A549 (cell line): ENCODE measurements around the gene TAF9B. TPM values are rescaled to one million over a fixed set of nuclear protein-coding genes. Genes with fewer than 3 reads are reported as not detected.

ENCODE experiments used
- ATAC-seq, 2 experiments: fragments of 200-7000 bp in 1 of 2; fragments of >200 bp in 1 of 2; cut with Nextera tagmentation in 1 of 2; cut with Tn5 transposase in 1 of 2; 3 replicates each; pipeline versions ENCODE4 v1.8.0 to v1.9.1; 2018 to 2020; ENCODE audit warnings: mild to moderate bottlenecking in 1 of 2, moderate library complexity in 1 of 2
- CTCF ChIA-PET: fragments of 300-600 bp; sonication (Branson Sonifier 250); formaldehyde crosslinking; extraction: SDS; loops from one replicate; lab custom pipeline; 2021; ENCODE audit warnings: antibody characterized with exemption, inconsistent platforms; lab: Yijun Ruan, JAX
- POLR2A ChIA-PET: fragments of 350-600 bp; formaldehyde crosslinking; extraction: SDS; loops from one replicate; lab custom pipeline; 2021; ENCODE audit warnings: antibody characterized with exemption, inconsistent platforms; lab: Yijun Ruan, JAX
- DNase-seq, 2 experiments: peaks; one replicate each; pipeline versions ENCODE4 v3.0.0 to v3.0.0-alpha.2; 2011 to 2016; ENCODE audit warnings: low read depth in 1 of 2, low spot score in 1 of 2
- FAIRE-seq: peaks from 2 replicates; lab custom pipeline; 2011; peaks lifted over from hg19 to GRCh38; lab: Jason Lieb, UNC
- H3K27ac ChIP-seq, 2 experiments: fragments of >200 bp; sonication (Bioruptor Twin); formaldehyde crosslinking; 3 replicates each; pipeline ENCODE4 v1.5.1; 2016 to 2017
- H3K4me1 ChIP-seq: fragments of >200 bp; sonication (Bioruptor Twin); formaldehyde crosslinking; 3 replicates; pipeline ENCODE4 v1.6.1; 2016
- H3K4me2 ChIP-seq: fragments of >200 bp; sonication (Bioruptor Twin); formaldehyde crosslinking; 3 replicates; pipeline ENCODE4 v1.6.1; 2016
- H3K4me3 ChIP-seq: fragments of >200 bp; sonication (Bioruptor Twin); formaldehyde crosslinking; 3 replicates; pipeline ENCODE4 v1.5.1; 2016
- H3K9me3 ChIP-seq: fragments of >200 bp; sonication (Bioruptor Twin); formaldehyde crosslinking; 3 replicates; pipeline ENCODE4 v1.6.1; 2016
- BCL3 ChIP-seq: fragments of >200 bp; sonication (Bioruptor Twin); formaldehyde crosslinking; IDR thresholded peaks from 3 replicates; pipeline ENCODE4 v1.6.1; 2016
- CBX2 ChIP-seq: fragments of 200-600 bp; sonication (generic); IDR thresholded peaks from 2 replicates; pipeline ENCODE4 v1.6.1; 2016; ENCODE audit warnings: low read depth, mild to moderate bottlenecking, borderline replicate concordance
- CBX8 ChIP-seq: fragments of 200-600 bp; sonication (generic); IDR thresholded peaks from 2 replicates; pipeline ENCODE4 v1.6.1; 2016
- CEBPB ChIP-seq, 2 experiments: fragments of >200 bp in 1 of 2; sonication (Bioruptor Twin) in 1 of 2; formaldehyde crosslinking in 1 of 2; IDR thresholded peaks; 2 replicates each; pipeline ENCODE4 v1.6.1; 2012 to 2016
- CHD4 ChIP-seq: fragments of 200-600 bp; sonication (generic); IDR thresholded peaks from 2 replicates; pipeline ENCODE4 v1.6.1; 2016; ENCODE audit warnings: antibody characterized with exemption, mild to moderate bottlenecking, borderline replicate concordance
- EHF ChIP-seq: fragments of 250-450 bp; sonication (Bioruptor Pico); IDR thresholded peaks from 2 replicates; pipeline ENCODE4 v1.5.0; 2020; ENCODE audit warnings: mild to moderate bottlenecking
- ESRRA ChIP-seq: fragments of 150-350 bp; IDR thresholded peaks from 2 replicates; pipeline ENCODE4 v1.6.1; 2014; ENCODE audit warnings: mild to moderate bottlenecking, low read length, borderline replicate concordance
- FOXS1 ChIP-seq: fragments of 250-450 bp; sonication (Bioruptor Pico); IDR thresholded peaks from 2 replicates; pipeline ENCODE4 v1.5.0; 2020; ENCODE audit warnings: mild to moderate bottlenecking, moderate library complexity
- GATA3 ChIP-seq: IDR thresholded peaks from 2 replicates; pipeline ENCODE4 v1.6.1; 2012; ENCODE audit warnings: borderline replicate concordance
- HOXB13 ChIP-seq: fragments of 250-450 bp; sonication (Bioruptor Pico); IDR thresholded peaks from 2 replicates; pipeline ENCODE4 v1.5.0; 2020; ENCODE audit warnings: low read depth, mild to moderate bottlenecking, moderate library complexity
- JUN ChIP-seq, 2 experiments: fragments of >200 bp; sonication (Bioruptor Twin); formaldehyde crosslinking; IDR thresholded peaks; 2 replicates in 1 of 2; 3 replicates in 1 of 2; pipeline ENCODE4 v1.6.1; 2016 to 2017
- JUNB ChIP-seq: fragments of >200 bp; sonication (Bioruptor Twin); formaldehyde crosslinking; IDR thresholded peaks from 2 replicates; pipeline ENCODE4 v1.6.1; 2016
- MAFK ChIP-seq: fragments of 450-650 bp; IDR thresholded peaks from 2 replicates; pipeline ENCODE4 v1.6.1; 2014; ENCODE audit not compliant: partially characterized antibody
- MAX ChIP-seq: IDR thresholded peaks from 2 replicates; pipeline ENCODE4 v1.6.1; 2012
- PHF8 ChIP-seq: fragments of 200-600 bp; sonication (generic); IDR thresholded peaks from 2 replicates; pipeline ENCODE4 v1.6.1; 2016; ENCODE audit warnings: low read depth, mild to moderate bottlenecking, antibody characterized with exemption, moderate library complexity, borderline replicate concordance
- RARB ChIP-seq: fragments of 250-450 bp; sonication (Bioruptor Pico); IDR thresholded peaks from 2 replicates; pipeline ENCODE4 v1.8.0; 2021; ENCODE audit warnings: mild to moderate bottlenecking, moderate library complexity
- RFX5 ChIP-seq: fragments of 450-650 bp; IDR thresholded peaks from 2 replicates; pipeline ENCODE4 v1.7.1; 2014; ENCODE audit warnings: antibody characterized with exemption, mild to moderate bottlenecking, moderate library complexity
- RNF2 ChIP-seq: fragments of 200-600 bp; sonication (generic); IDR thresholded peaks from 2 replicates; pipeline ENCODE4 v1.6.1; 2016; ENCODE audit warnings: low read depth, mild to moderate bottlenecking, antibody characterized with exemption, moderate library complexity, borderline replicate concordance
- TFCP2L1 ChIP-seq: fragments of 250-450 bp; sonication (Bioruptor Pico); IDR thresholded peaks from 2 replicates; pipeline ENCODE4 v1.5.0; 2021; ENCODE audit warnings: mild to moderate bottlenecking
- TP53 ChIP-seq: fragments of 250-450 bp; sonication (Bioruptor Pico); IDR thresholded peaks from 2 replicates; pipeline ENCODE4 v1.5.0; 2021; ENCODE audit warnings: mild to moderate bottlenecking, moderate library complexity
- USF2 ChIP-seq: fragments of 450-650 bp; IDR thresholded peaks from 2 replicates; pipeline ENCODE4 v1.6.1; 2014; ENCODE audit warnings: antibody characterized with exemption
- ZC3H11A ChIP-seq: fragments of 450-650 bp; IDR thresholded peaks from 2 replicates; pipeline ENCODE4 v1.6.1; 2014; ENCODE audit warnings: antibody characterized with exemption, mild to moderate bottlenecking
- ZFP36 ChIP-seq: fragments of 450-650 bp; IDR thresholded peaks from 2 replicates; pipeline ENCODE4 v1.6.1; 2014; ENCODE audit warnings: borderline replicate concordance; ENCODE audit not compliant: partially characterized antibody
- ZNF302 ChIP-seq: fragments of 250-450 bp; sonication (Bioruptor Pico); IDR thresholded peaks from 2 replicates; pipeline ENCODE4 v1.9.0; 2021; ENCODE audit warnings: inconsistent platforms, mild to moderate bottlenecking, moderate library complexity
- WGBS: methylation state at CpG from one replicate; pipeline ENCODE4 v1.1.6; 2017; ENCODE audit errors: missing lambda C conversion rate; 5-methylcytosine and 5-hydroxymethylcytosine counted together
- polyA plus RNA-seq, 4 experiments: library from polyadenylated mRNA; depleted of rRNA in 3 of 4; stranded (reverse); fragments of >200 nt; fragmentation: RNase III in 1 of 4; extraction: RNeasy Plus Mini Kit Qiagen cat#74134 plus additional on column Dnase treatment in 1 of 4; gene quantifications; 2 replicates in 3 of 4; 3 replicates in 1 of 4; pipeline ENCODE4 v1.2.3, GENCODE V29; 2011 to 2017
- TF ChIP-seq, protein P1 (sequence below): fragments of 250-450 bp; sonication (Bioruptor Pico); IDR thresholded peaks from 2 replicates; pipeline ENCODE4 v1.5.0; 2020; ENCODE audit warnings: low read depth, mild to moderate bottlenecking, moderate library complexity
- TF ChIP-seq, protein P2 (sequence below): IDR thresholded peaks from 2 replicates; pipeline ENCODE4 v1.6.1; 2012
- TF ChIP-seq, protein P3 (sequence below): IDR thresholded peaks from 2 replicates; pipeline ENCODE4 v1.6.1; 2012; ENCODE audit warnings: low read depth, borderline replicate concordance

TAF9B gene
- polyA plus RNA-seq, 2 of the 4 experiments (the other 2 are of a cell fraction), result 14.5 to 43.4 TPM

DNA sequence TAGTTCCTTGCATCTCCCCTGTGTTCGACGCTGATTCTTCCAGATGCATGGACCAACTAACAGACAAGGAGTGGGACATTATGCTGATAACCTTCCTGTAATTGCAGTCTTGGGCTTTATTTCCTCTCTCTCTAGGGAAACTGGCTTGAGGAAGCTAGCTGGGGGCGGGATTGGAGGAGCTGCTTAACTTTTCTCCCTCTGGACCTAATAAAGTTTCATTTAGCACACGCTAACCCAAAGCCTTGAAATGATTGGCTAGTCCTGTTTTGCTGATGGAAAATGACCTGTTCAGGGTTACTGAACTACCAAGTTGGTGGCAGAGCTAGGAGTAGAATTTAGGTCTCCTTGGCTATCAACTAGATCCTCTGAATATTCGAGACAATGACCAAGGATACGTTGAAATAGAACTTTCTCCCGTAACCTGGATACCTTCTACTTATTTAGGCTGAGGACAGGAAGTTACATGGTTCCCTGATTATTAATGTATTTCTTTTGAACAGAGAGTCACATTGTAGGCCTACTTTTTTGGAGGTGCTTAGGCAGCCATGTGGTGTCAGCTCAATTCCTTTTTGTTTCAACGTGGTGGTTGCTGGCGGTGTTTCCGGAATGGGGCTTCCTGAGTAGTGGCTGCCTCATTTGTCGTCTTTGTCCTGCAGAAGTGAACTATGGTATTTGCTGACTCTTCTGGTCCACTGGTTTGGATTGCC lies 33.4 kb downstream of the TAF9B start (continued):
- TF ChIP-seq JUNB, result no peak

- CTCF ChIA-PET, result interaction anchor here (0.6 to 2.3 kb wide), 2 partner anchors 40 to 75 kb away, joined by 3 to 7 read pairs; no protein-coding TSS in a partner anchor
- H3K4me1 ChIP-seq, result peaks cover 45% of the 10 kb centered on the region
- TF ChIP-seq MAFK (peak; percentile 35), FOXS1 (CRISPR knock-in tag) (no peak), ZFP36 (no peak), EHF (no peak), ZC3H11A (no peak), CHD4 (no peak), CBX8 (no peak), GATA3 (no peak), MAX (peak; percentile 37; the same call in 1 of the 2 replicates), ESRRA (no peak), CEBPB (IDR thresholded peaks at IDR 0.05) (peak; percentile 70 to 80; a peak in 3 of 4 replicates), TFCP2L1 (CRISPR knock-in tag) (no peak)
- TF ChIP-seq, all 56 proteins: peak for 3
- Histone ChIP-seq H3K9me3 (no peaks in the 10 kb centered on the region), H3K4me3 (peak overlapping the region; percentile 81), H3K4me2 (peak overlapping the region; percentile 90), H3K27ac (peak overlapping the region; percentile 85 to 94)
- FAIRE-seq, result no peak
- WGBS, result 4% methylated on average over 24 of the region's 27 CpGs
- peak; percentile 63 to 79 for ATAC-seq
- DNase-seq, result peak; percentile 35 to 74
- POLR2A ChIA-PET, result interaction anchor here (0.9 kb wide), 1 partner anchor 21 kb away, joined by 3 read pairs; no protein-coding TSS in a partner anchor
Observed at GRCh38 chrX:78104447-78105176, 34.8 kb downstream of the TAF9B start.

DNA sequence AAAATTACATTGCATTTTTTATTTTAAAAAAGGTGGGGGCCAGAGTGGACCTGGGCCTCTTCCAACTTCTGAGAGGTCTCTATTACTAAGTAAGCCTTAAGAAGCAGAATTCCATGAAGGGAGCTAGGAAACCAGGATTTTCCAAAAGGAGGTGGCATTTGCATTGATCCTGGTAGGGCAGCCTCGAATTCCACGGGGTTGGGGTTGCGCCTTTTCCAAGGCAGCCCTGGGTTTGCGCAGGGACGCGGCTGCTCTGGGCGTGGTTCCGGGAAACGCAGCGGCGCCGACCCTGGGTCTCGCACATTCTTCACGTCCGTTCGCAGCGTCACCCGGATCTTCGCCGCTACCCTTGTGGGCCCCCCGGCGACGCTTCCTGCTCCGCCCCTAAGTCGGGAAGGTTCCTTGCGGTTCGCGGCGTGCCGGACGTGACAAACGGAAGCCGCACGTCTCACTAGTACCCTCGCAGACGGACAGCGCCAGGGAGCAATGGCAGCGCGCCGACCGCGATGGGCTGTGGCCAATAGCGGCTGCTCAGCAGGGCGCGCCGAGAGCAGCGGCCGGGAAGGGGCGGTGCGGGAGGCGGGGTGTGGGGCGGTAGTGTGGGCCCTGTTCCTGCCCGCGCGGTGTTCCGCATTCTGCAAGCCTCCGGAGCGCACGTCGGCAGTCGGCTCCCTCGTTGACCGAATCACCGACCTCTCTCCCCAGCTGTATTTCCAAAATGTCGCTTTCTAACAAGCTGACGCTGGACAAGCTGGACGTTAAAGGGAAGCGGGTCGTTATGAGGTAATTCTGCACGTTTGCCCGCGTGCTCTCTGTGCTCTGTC lies 35.6 kb downstream of the TAF9B start, which contains the start of gene PGK1:
PGK1 (plus strand) TSS at position 626 of the 824 bp plus-strand sequence; CDS start at position 719, 93 bp downstream.
- DNase-seq, result peak; percentile 90 to 99
- 0% methylated on average over 20 of the region's 72 CpGs for WGBS
- peak; percentile 94 to 98 for ATAC-seq
- peaks cover 37% of the 10 kb centered on the region for H3K4me1 ChIP-seq
- H3K4me3 ChIP-seq, result peak within 1 kb of the TSS; percentile 81
- FAIRE-seq, result peak; percentile 80
- POLR2A ChIA-PET, result interaction anchor here (0.9 to 1.1 kb wide), 2 partner anchors 21 to 39 kb away, joined by 3 to 4 read pairs; no protein-coding TSS in a partner anchor
- H3K27ac ChIP-seq, result peak within 1 kb of the TSS; percentile 88 to 94
- CTCF ChIA-PET, result interaction anchor here (0.6 to 3.3 kb wide), 3 partner anchors 12 to 74 kb away, joined by 3 to 11 read pairs (median 7); no protein-coding TSS in a partner anchor
- no peaks in the 10 kb centered on the region for H3K9me3 ChIP-seq
- H3K4me2 ChIP-seq, result peak within 1 kb of the TSS; percentile 90
- TF ChIP-seq ESRRA, result no peak
- TF ChIP-seq RARB (CRISPR knock-in tag), result no peak
- TF ChIP-seq MAX, result peak; percentile 92
- TF ChIP-seq USF2, result no peak
- no peak for TF ChIP-seq RNF2
- peak; percentile 42 to 70; a peak in 3 of 5 replicates for TF ChIP-seq JUN (IDR thresholded peaks at IDR 0.05)
- TF ChIP-seq ZC3H11A, result no peak
- TF ChIP-seq RFX5, result no peak
- no peak for TF ChIP-seq TP53 (CRISPR knock-in tag)
- no peak for TF ChIP-seq ZNF302 (CRISPR knock-in tag)
- TF ChIP-seq, protein P1, sequence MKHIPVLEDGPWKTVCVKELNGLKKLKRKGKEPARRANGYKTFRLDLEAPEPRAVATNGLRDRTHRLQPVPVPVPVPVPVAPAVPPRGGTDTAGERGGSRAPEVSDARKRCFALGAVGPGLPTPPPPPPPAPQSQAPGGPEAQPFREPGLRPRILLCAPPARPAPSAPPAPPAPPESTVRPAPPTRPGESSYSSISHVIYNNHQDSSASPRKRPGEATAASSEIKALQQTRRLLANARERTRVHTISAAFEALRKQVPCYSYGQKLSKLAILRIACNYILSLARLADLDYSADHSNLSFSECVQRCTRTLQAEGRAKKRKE (CRISPR knock-in tag), result no peak
- peak; percentile 82; the same call in 1 of the 2 replicates for TF ChIP-seq PHF8
- no peak for TF ChIP-seq HOXB13 (CRISPR knock-in tag)
- TF ChIP-seq, protein P2, sequence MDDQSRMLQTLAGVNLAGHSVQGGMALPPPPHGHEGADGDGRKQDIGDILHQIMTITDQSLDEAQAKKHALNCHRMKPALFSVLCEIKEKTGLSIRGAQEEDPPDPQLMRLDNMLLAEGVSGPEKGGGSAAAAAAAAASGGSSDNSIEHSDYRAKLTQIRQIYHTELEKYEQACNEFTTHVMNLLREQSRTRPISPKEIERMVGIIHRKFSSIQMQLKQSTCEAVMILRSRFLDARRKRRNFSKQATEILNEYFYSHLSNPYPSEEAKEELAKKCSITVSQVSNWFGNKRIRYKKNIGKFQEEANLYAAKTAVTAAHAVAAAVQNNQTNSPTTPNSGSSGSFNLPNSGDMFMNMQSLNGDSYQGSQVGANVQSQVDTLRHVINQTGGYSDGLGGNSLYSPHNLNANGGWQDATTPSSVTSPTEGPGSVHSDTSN, result peak; percentile 93
- TF ChIP-seq, protein P3, sequence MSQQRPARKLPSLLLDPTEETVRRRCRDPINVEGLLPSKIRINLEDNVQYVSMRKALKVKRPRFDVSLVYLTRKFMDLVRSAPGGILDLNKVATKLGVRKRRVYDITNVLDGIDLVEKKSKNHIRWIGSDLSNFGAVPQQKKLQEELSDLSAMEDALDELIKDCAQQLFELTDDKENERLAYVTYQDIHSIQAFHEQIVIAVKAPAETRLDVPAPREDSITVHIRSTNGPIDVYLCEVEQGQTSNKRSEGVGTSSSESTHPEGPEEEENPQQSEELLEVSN, result peak; percentile 88
- peak; percentile 22; the same call in 1 of the 3 replicates for TF ChIP-seq BCL3
- no peak for TF ChIP-seq CBX2
